ENCODE measurements around the gene ZC4H2.
"Not testable (repeated sequence)": the region's sequence is repeated elsewhere in the genome, so short reads cannot be mapped to it uniquely, and the experiment has no call there.

Gene ZC4H2, protein sequence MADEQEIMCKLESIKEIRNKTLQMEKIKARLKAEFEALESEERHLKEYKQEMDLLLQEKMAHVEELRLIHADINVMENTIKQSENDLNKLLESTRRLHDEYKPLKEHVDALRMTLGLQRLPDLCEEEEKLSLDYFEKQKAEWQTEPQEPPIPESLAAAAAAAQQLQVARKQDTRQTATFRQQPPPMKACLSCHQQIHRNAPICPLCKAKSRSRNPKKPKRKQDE

GRCh38 chrX:64975989-64976672 lies at the start of gene ZC4H2:
TSS of gene ZC4H2 (minus strand) at chrX:64976450. CDS start at chrX:64976377, 73 bp downstream.
- DNase-seq (ENCODE audit: low spot score): peak; percentile 85

DNA sequence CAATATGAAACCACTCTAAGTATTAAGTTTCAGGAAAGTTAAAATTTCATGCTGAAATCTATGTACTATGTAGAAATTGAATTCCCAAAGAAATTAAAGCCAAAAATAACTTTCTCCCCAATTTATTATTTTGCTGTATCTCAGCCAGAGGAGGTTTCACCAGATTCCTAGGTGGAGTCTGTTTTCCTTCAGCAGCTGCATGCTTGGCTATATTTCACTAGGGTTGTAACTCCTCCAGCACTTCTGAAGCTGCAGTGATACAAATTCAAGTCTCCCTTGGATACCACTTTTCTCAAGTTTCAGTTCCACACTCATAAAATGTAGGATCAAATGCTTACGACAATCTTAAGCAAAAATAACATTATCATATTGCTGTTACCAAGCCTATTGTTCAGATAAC lies 41.2 kb upstream of the ZC4H2 start:
- no peak for DNase-seq (ENCODE audit: low spot score)

DNA sequence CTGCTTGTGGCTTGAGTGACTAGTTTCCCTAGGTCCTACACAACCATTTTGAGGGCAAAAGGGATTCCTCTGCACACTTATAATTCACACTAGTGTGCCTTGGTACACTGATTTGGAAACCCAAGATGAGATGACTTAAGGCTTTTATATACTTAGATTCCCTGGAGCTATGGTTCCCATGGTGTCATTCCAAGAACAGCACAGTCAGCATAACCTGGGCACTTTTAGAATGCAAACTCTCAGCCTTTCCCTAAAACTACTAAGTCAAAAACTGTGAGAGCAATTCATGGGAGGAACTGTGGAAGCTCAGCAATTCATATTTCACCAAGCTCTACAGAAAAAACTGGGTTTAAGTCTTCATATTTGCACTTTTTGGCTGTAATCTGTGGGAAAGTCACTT lies 38.0 kb upstream of the ZC4H2 start:
- no peak for DNase-seq (ENCODE audit: low spot score)

GRCh38 chrX:65009459-65009858 lies 33.2 kb upstream of the ZC4H2 start:
- no peak for DNase-seq (ENCODE audit: low spot score)

- DNase-seq (ENCODE audit: low spot score): not testable (repeated sequence)
These were observed 26.0 kb upstream of the ZC4H2 start for GRCh38 chrX:65002208-65002607.

DNA sequence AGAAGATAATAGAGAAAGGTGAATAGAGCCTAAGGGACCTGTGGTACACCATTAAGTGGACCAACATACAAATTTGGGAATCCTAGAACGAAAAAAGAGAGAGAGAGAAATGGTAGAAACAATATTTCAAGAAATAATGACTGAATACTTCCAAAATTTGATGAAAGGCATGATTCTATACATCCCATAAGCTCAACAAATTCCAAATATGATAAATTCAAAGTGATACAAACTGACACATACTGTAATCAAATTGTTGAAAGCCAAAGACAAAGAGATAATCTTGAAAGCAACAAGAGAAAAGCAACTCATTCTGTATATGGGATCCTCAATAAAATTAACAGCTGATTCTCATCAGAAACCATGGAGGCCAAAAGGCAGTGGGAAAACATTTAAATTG lies 20.6 kb upstream of the ZC4H2 start:
- DNase-seq (ENCODE audit: low spot score): no peak

GRCh38 chrX:64994131-64994798 lies 18.0 kb upstream of the ZC4H2 start:
- no peak for DNase-seq (ENCODE audit: low spot score)

DNA sequence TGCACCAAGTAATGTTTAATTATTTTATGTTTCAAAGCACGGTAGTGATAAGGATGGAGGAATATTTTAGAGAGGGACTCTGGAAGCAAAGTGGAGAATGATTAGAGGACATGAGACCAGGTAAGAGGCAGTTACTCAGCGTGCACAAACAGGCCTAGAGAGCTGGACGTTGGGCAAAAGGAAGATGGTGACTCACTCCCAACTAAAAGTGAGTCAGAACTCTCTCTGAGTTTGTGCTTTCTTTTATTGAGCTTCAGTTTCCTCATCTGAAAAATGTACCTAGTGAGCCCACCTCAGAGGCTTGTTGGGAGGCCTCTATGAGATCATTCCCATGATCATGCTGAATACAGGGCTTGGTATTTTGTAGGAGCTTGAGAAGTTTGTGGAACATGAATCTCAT lies 1.6 kb upstream of the ZC4H2 start:
- DNase-seq (ENCODE audit: low spot score): no peak

DNA sequence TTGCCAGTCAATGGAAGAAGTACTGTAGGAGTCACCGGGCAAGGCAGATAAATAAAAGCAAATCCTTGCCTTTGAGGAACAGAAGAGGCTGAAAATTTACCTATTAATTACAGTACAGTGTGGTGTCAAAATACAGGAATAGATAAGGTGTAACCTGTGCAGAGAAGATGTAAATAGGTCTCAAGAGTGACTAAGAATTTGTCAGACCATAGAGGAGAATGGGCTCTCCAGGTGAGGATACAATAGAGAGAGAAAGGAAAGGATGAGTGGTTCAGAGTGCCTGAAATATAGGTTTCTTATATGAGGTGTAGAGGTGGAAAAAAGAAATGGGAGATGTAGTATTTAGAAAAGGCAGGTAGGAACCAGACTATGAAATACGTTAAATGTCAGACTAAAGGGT lies 801 bp upstream of the ZC4H2 start:
- no peak for DNase-seq (ENCODE audit: low spot score)

- DNase-seq (ENCODE audit: low spot score): no peak
These were observed 407 bp upstream of the ZC4H2 start for GRCh38 chrX:64976673-64977040.

GRCh38 chrX:64975491-64975890 lies 759 bp downstream of the ZC4H2 start:
- peak; percentile 60 for DNase-seq (ENCODE audit: low spot score)

DNA sequence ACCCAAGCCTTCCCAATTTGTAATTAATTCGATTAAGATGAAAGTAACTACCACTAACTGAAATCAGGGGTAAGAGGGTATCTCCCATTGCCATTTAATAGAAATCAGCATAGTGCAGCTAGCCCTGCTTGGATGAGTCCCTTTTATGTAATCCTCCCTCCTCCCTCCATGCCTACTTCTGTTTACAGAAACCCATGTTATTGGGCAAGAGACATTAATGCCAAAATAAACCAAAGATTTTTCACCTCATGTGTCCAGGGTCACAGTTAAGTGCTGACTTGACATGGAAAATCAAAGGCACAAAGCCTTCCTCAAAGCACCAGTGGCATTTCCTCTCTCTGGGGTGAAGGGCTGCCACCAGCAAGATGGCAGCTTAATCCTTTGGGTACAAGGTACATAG lies 50.8 kb downstream of the ZC4H2 start:
- no peak for DNase-seq (ENCODE audit: low spot score)

DNA sequence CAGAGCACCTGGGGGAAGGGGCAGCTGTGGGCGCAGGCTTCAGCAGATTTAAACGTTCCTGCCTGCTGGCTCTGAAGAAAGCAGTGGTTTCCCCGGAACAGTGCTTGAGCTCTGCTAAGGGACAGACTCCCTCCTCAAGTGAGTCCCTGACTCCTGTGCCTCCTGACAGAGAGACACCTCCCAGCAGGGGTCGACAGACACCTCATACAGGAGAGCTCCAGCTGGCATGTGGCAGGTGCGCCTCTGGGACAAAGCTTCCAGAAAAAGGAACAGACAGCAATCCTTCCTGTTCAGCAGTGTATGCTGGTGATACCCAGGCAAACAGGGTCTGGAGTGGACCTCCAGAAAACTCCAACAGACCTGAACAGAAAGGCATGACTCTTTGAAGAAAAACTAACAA lies 68.1 kb downstream of the ZC4H2 start:
- no peak for DNase-seq (ENCODE audit: low spot score)

GRCh38 chrX:64894454-64895038 lies 81.7 kb downstream of the ZC4H2 start:
- DNase-seq (ENCODE audit: low spot score): no peak

DNA sequence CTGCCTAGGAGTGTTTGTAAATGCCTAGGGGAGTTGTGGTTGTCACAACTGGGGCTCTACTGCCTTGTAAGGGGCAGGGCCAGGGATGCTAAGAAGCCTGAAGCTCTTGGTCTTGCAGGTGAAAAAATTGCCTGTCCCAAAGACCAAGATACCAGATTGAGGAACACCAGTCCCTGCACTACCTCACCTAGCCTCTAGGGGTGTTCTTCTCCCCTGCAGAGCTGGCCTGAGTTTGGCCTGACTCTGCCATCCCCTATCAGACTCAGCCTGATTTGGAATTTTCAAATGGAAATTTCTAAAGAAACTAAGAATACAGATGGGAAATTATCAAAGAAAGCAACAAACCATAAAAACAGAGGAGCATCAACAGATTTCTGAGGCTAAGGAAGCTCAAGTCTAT lies 90.4 kb downstream of the ZC4H2 start:
- no peak for DNase-seq (ENCODE audit: low spot score)

GRCh38 chrX:64878709-64879108 lies 97.5 kb downstream of the ZC4H2 start:
- not testable (repeated sequence) for DNase-seq (ENCODE audit: low spot score)

DNA sequence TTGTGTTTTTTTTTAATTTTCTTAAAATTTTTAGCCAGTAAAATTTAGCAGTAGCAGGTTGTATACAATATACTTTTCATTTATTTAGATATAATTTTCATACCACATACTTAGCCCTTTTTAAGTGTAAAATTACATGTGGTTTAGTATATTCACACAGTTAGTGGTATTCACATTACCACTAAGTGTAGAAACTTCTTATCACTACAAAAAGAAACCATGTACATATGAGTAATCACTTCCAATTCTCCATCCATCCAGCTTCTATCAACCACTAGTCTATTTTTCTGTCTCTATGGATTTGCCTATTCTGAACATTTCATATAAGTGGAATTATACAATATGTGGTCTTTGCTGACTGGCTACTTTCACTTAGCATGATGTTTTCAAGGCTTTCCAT lies 109.0 kb downstream of the ZC4H2 start:
- DNase-seq (ENCODE audit: low spot score): no peak

Measured in D341Med (cell line).